GM23338 (cell line): ENCODE data around the gene RAB25. TPM values are rescaled to one million over a fixed set of nuclear protein-coding genes. Genes with fewer than 3 reads are reported as not detected.

Source experiments
- ATAC-seq: fragments of 200-7000 bp; cut with Tn5 transposase; 3 replicates; pipeline ENCODE4 v1.9.1; 2020
- DNase-seq: peaks from one replicate; pipeline ENCODE4 v3.0.0-alpha.2; 2015; ENCODE audit warnings: low spot score
- H2AFZ ChIP-seq: fragments of 200-600 bp; sonication (generic); 2 replicates; pipeline ENCODE4 v1.8.0; 2016; ENCODE audit warnings: antibody characterized with exemption, mild to moderate bottlenecking, moderate library complexity
- H3F3A ChIP-seq: fragments of 200-600 bp; sonication (generic); replicated peaks from 2 replicates; pipeline ENCODE4 v1.8.0; 2017; ENCODE audit warnings: antibody characterized with exemption, mixed run types, low read depth
- H3K27ac ChIP-seq: fragments of 200-600 bp; sonication (generic); 2 replicates; pipeline ENCODE4 v1.6.1; 2016; ENCODE audit warnings: low read depth
- H3K27me3 ChIP-seq: fragments of 200-600 bp; sonication (generic); 2 replicates; pipeline ENCODE4 v1.8.0; 2016; ENCODE audit warnings: mild to moderate bottlenecking, mixed run types, moderate library complexity; ENCODE audit not compliant: insufficient read depth
- H3K36me3 ChIP-seq: fragments of 200-600 bp; sonication (generic); 2 replicates; pipeline ENCODE4 v1.8.0; 2016; ENCODE audit warnings: mild to moderate bottlenecking; ENCODE audit not compliant: insufficient read depth
- H3K4me1 ChIP-seq: fragments of 200-600 bp; sonication (generic); 2 replicates; pipeline ENCODE4 v1.8.0; 2016; ENCODE audit warnings: mild to moderate bottlenecking, moderate library complexity; ENCODE audit not compliant: insufficient read depth
- H3K4me2 ChIP-seq: fragments of 200-600 bp; sonication (generic); 2 replicates; pipeline ENCODE4 v1.7.1; 2017; ENCODE audit warnings: mixed run types
- H3K4me3 ChIP-seq: fragments of 200-600 bp; sonication (generic); 2 replicates; pipeline ENCODE4 v1.6.1; 2016; ENCODE audit warnings: mixed run types
- H3K79me2 ChIP-seq: fragments of 200-600 bp; sonication (generic); replicated peaks from 2 replicates; pipeline ENCODE4 v1.8.0; 2017; ENCODE audit warnings: mild to moderate bottlenecking; ENCODE audit not compliant: insufficient read depth
- H3K9me2 ChIP-seq: fragments of 200-600 bp; sonication (generic); 2 replicates; pipeline ENCODE4 v1.8.0; 2017; ENCODE audit not compliant: insufficient read depth
- H4K20me1 ChIP-seq: fragments of 200-600 bp; sonication (generic); replicated peaks from 2 replicates; pipeline ENCODE4 v1.8.0; 2017; ENCODE audit warnings: mild to moderate bottlenecking; ENCODE audit not compliant: insufficient read depth
- H3K27ac Mint-ChIP-seq: 2 replicates; pipeline ENCODE4 v1.8.0; 2020; ENCODE audit warnings: inconsistent platforms, mild to moderate bottlenecking, moderate library complexity, mixed read lengths
- H3K27me3 Mint-ChIP-seq: 3 replicates; pipeline ENCODE4 v1.8.0; 2022; ENCODE audit warnings: low read depth, mild to moderate bottlenecking, moderate library complexity, mixed read lengths, inconsistent platforms; ENCODE audit not compliant: insufficient read depth, poor library complexity
- H3K36me3 Mint-ChIP-seq: 3 replicates; pipeline ENCODE4 v1.8.0; 2021; ENCODE audit warnings: low read depth, mild to moderate bottlenecking, inconsistent platforms, moderate library complexity, mixed read lengths
- H3K4me1 Mint-ChIP-seq: 3 replicates; pipeline ENCODE4 v1.8.0; 2020; ENCODE audit warnings: mild to moderate bottlenecking, inconsistent platforms, mixed read lengths
- H3K4me3 Mint-ChIP-seq: 3 replicates; pipeline ENCODE4 v1.8.0; 2021; ENCODE audit warnings: moderate library complexity, mild to moderate bottlenecking, inconsistent platforms, mixed read lengths
- H3K9me3 Mint-ChIP-seq: 3 replicates; pipeline ENCODE4 v1.8.0; 2020; ENCODE audit warnings: moderate library complexity, mild to moderate bottlenecking, inconsistent platforms, mixed read lengths
- CREB1 ChIP-seq: fragments of 250-450 bp; sonication (Bioruptor Pico); IDR thresholded peaks from 2 replicates; pipeline ENCODE4 v1.5.0; 2020; ENCODE audit warnings: low read depth, mild to moderate bottlenecking, moderate library complexity
- STAT1 ChIP-seq: IDR thresholded peaks from one replicate; pipeline ENCODE4 v1.6.1; 2016; ENCODE audit warnings: antibody characterized with exemption; ENCODE audit not compliant: unreplicated experiment
- ZNF331 ChIP-seq: fragments of 250-450 bp; sonication (Bioruptor Pico); IDR thresholded peaks from 2 replicates; pipeline ENCODE4 v1.5.0; 2020; ENCODE audit warnings: low read depth, mild to moderate bottlenecking, moderate library complexity
- polyA plus RNA-seq: library from polyadenylated mRNA; unstranded; fragments of >200 nt; fragmentation: Nextera tagmentation; extraction: Ambion mirVana; gene quantifications from 2 replicates; pipeline ENCODE4 v1.2.1, GENCODE V29; 2016
- total RNA-seq: library from RNA; depleted of rRNA; stranded (reverse); fragments of >200 nt; shearing (Covaris generic); gene quantifications from 2 replicates; pipeline ENCODE4 v1.2.3, GENCODE V29; 2014
- TF ChIP-seq, protein P1 (sequence below): IDR thresholded peaks from 2 replicates; pipeline ENCODE4 v1.6.1; 2016; ENCODE audit warnings: antibody characterized with exemption
- TF ChIP-seq, protein P2 (sequence below), 2 experiments: fragments of 200-600 bp in 1 of 2; sonication (generic) in 1 of 2; conservative IDR thresholded peaks; 2 replicates each; pipeline versions ENCODE4 v1.5.1 to v1.6.1; 2016 to 2017; ENCODE audit warnings: antibody characterized with exemption in 2 of 2, low read depth in 2 of 2, mild to moderate bottlenecking in 2 of 2, moderate library complexity in 1 of 2
- TF ChIP-seq, protein P3 (sequence below): IDR thresholded peaks from one replicate; pipeline ENCODE4 v1.6.1; 2018; ENCODE audit warnings: antibody characterized with exemption; ENCODE audit not compliant: unreplicated experiment

The RAB25 gene
- total and polyA plus RNA-seq, 2 experiments from 2014 or later: 30.0 to 42.7 TPM

DNA sequence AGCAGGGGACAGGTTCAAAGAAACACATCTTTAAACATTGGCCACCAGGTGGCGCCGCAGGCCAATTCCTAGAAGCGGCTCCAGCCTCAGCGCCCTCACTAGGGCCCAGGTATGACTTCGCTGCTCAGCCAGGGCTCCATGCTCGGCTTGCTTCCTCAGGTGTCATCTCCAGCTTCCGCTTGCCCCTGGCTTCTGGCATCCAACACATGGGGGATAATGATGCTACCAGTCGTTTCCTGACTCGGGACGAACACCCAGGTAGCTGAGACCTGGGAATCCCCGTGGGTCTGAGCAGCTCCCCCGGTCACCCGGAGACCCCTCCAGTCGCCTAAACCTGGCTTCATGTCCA is 29.9 kb downstream of the RAB25 start:
- Mint-ChIP-seq H3K4me1 (peaks cover 28% of the 10 kb centered on the region), H3K4me3 (no peak overlapping the region; the same call in 2 of the 3 replicates), H3K27ac (peak overlapping the region; percentile 68; the same call in 1 of the 2 replicates), H3K9me3 (no peaks in the 10 kb centered on the region), H3K27me3 (peaks cover 10% of the 10 kb centered on the region), H3K36me3 (peaks cover 12% of the 10 kb centered on the region; the same call in 2 of the 3 replicates)
- ATAC-seq: peak; percentile 97
- Histone ChIP-seq H3K27me3 (no peaks in the 10 kb centered on the region), H3K4me3 (no peak overlapping the region), H4K20me1 (no peaks in the 10 kb centered on the region; the same call in 1 of the 2 replicates), H3K4me2 (no peak overlapping the region), H3K9me2 (no peaks in the 10 kb centered on the region), H3K4me1 (peaks cover 9% of the 10 kb centered on the region; the same call in 1 of the 2 replicates), H3K79me2 (0 out of 2 replicates have a peak, but pooled peaks cover 2% of the 10 kb centered on the region), H3K36me3 (no peaks in the 10 kb centered on the region), H3F3A (peaks cover 7% of the 10 kb centered on the region), H3K27ac (no peak overlapping the region), H2AFZ (no peak overlapping the region)
- DNase-seq: peak; percentile 98
- TF ChIP-seq, protein P1, sequence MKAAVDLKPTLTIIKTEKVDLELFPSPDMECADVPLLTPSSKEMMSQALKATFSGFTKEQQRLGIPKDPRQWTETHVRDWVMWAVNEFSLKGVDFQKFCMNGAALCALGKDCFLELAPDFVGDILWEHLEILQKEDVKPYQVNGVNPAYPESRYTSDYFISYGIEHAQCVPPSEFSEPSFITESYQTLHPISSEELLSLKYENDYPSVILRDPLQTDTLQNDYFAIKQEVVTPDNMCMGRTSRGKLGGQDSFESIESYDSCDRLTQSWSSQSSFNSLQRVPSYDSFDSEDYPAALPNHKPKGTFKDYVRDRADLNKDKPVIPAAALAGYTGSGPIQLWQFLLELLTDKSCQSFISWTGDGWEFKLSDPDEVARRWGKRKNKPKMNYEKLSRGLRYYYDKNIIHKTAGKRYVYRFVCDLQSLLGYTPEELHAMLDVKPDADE: no peak
- TF ChIP-seq ZNF331 (CRISPR knock-in tag) (no peak), CREB1 (CRISPR knock-in tag) (0 out of 2 replicates have a peak, but pooled peaks have one; percentile 25)
- TF ChIP-seq, protein P2, sequence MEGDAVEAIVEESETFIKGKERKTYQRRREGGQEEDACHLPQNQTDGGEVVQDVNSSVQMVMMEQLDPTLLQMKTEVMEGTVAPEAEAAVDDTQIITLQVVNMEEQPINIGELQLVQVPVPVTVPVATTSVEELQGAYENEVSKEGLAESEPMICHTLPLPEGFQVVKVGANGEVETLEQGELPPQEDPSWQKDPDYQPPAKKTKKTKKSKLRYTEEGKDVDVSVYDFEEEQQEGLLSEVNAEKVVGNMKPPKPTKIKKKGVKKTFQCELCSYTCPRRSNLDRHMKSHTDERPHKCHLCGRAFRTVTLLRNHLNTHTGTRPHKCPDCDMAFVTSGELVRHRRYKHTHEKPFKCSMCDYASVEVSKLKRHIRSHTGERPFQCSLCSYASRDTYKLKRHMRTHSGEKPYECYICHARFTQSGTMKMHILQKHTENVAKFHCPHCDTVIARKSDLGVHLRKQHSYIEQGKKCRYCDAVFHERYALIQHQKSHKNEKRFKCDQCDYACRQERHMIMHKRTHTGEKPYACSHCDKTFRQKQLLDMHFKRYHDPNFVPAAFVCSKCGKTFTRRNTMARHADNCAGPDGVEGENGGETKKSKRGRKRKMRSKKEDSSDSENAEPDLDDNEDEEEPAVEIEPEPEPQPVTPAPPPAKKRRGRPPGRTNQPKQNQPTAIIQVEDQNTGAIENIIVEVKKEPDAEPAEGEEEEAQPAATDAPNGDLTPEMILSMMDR (conservative IDR thresholded peaks at IDR 0.05; ENCODE audit: low read depth in 2 of 2): peak; percentile 83 to 94
- TF ChIP-seq, protein P3, sequence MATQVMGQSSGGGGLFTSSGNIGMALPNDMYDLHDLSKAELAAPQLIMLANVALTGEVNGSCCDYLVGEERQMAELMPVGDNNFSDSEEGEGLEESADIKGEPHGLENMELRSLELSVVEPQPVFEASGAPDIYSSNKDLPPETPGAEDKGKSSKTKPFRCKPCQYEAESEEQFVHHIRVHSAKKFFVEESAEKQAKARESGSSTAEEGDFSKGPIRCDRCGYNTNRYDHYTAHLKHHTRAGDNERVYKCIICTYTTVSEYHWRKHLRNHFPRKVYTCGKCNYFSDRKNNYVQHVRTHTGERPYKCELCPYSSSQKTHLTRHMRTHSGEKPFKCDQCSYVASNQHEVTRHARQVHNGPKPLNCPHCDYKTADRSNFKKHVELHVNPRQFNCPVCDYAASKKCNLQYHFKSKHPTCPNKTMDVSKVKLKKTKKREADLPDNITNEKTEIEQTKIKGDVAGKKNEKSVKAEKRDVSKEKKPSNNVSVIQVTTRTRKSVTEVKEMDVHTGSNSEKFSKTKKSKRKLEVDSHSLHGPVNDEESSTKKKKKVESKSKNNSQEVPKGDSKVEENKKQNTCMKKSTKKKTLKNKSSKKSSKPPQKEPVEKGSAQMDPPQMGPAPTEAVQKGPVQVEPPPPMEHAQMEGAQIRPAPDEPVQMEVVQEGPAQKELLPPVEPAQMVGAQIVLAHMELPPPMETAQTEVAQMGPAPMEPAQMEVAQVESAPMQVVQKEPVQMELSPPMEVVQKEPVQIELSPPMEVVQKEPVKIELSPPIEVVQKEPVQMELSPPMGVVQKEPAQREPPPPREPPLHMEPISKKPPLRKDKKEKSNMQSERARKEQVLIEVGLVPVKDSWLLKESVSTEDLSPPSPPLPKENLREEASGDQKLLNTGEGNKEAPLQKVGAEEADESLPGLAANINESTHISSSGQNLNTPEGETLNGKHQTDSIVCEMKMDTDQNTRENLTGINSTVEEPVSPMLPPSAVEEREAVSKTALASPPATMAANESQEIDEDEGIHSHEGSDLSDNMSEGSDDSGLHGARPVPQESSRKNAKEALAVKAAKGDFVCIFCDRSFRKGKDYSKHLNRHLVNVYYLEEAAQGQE: no peak

DNA sequence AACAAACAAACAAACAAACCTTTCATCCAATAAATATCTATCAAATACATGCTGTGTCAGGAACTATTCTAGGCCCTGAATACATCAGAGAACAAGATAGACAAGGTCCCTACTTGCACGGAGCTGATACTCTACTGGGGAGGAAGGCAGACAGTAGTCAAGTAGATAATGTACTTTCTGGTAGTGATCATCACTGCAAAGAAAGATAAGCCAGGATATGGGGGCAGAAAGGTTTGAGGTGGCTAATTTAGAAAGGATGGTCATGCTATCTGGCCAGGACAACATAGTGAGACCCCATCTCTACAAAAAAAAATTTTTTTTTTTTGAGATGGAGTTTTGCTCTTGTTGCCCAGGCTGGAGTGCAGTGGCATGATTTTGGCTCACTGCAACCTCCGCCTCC is 30.6 kb downstream of the RAB25 start:
- H2AFZ ChIP-seq: no peak overlapping the region
- no peak overlapping the region for H3K4me3 ChIP-seq
- no peaks in the 10 kb centered on the region for H3K9me2 ChIP-seq
- Mint-ChIP-seq H3K4me3 (no peak overlapping the region), H3K9me3 (no peaks in the 10 kb centered on the region), H3K4me1 (peaks cover 25% of the 10 kb centered on the region), H3K27ac (no peak overlapping the region), H3K27me3 (peaks cover 6% of the 10 kb centered on the region), H3K36me3 (peaks cover 12% of the 10 kb centered on the region; the same call in 2 of the 3 replicates)
- H3K4me2 ChIP-seq: no peak overlapping the region
- no peak for DNase-seq
- H3K27me3 ChIP-seq: no peaks in the 10 kb centered on the region
- H3K79me2 ChIP-seq: 0 out of 2 replicates have a peak, but pooled peaks cover 2% of the 10 kb centered on the region
- no peaks in the 10 kb centered on the region for H3K36me3 ChIP-seq
- H3F3A ChIP-seq: peaks cover 13% of the 10 kb centered on the region
- H4K20me1 ChIP-seq: peaks cover 6% of the 10 kb centered on the region; the same call in 1 of the 2 replicates
- H3K4me1 ChIP-seq: peaks cover 16% of the 10 kb centered on the region
- no peak for TF ChIP-seq STAT1
- no peak for ATAC-seq
- H3K27ac ChIP-seq: no peak overlapping the region
